WTC11 (cell line): ENCODE results near the gene STK10. TPM values are rescaled to one million over a fixed set of nuclear protein-coding genes. Genes with fewer than 3 reads are reported as not detected.

Experiments used
- ATAC-seq: fragments of 200-7000 bp; cut with Tn5 transposase; 2 replicates; pipeline ENCODE4 v1.10.0; 2021; ENCODE audit warnings: mild to moderate bottlenecking, moderate library complexity
- CTCF ChIA-PET: fragments of 300-600 bp; sonication (Branson Sonifier 250); formaldehyde crosslinking; loops from one replicate; lab custom pipeline; 2021; ENCODE audit warnings: antibody characterized with exemption; lab: Charles Lee
- POLR2A ChIA-PET: fragments of 350-600 bp; sonication (Branson Sonifier 250); formaldehyde crosslinking; loops from one replicate; lab custom pipeline; 2021; ENCODE audit warnings: antibody characterized with exemption; lab: Charles Lee
- DNase-seq: peaks from one replicate; pipeline ENCODE4 v3.0.0; 2021; ENCODE audit warnings: low spot score
- H3K27ac Mint-ChIP-seq: 2 replicates; pipeline ENCODE4 v1.8.0; 2021; ENCODE audit warnings: mixed read lengths
- H3K27me3 Mint-ChIP-seq: 2 replicates; pipeline ENCODE4 v1.8.0; 2021; ENCODE audit warnings: low read depth, mild to moderate bottlenecking, moderate library complexity, mixed read lengths
- H3K36me3 Mint-ChIP-seq: 2 replicates; pipeline ENCODE4 v1.8.0; 2021; ENCODE audit warnings: mixed read lengths
- H3K4me1 Mint-ChIP-seq: 2 replicates; pipeline ENCODE4 v1.8.0; 2022; ENCODE audit warnings: mixed read lengths
- H3K4me3 Mint-ChIP-seq: 2 replicates; pipeline ENCODE4 v1.8.0; 2021; ENCODE audit warnings: mild to moderate bottlenecking, moderate library complexity, mixed read lengths
- H3K9me3 Mint-ChIP-seq: 2 replicates; pipeline ENCODE4 v1.8.0; 2021; ENCODE audit warnings: mixed read lengths
- FOXJ3 ChIP-seq: sonication (generic); formaldehyde crosslinking; IDR thresholded peaks from 2 replicates; pipeline ENCODE4 v1.9.0; 2021; ENCODE audit warnings: missing genetic modification reagents, mild to moderate bottlenecking, borderline replicate concordance
- FOXP1 ChIP-seq: sonication (generic); formaldehyde crosslinking; IDR thresholded peaks from 2 replicates; pipeline ENCODE4 v1.8.0; 2022; ENCODE audit warnings: missing genetic modification reagents, mild to moderate bottlenecking, moderate library complexity, borderline replicate concordance
- GABPB1 ChIP-seq: sonication (generic); formaldehyde crosslinking; IDR thresholded peaks from 2 replicates; pipeline ENCODE4 v1.8.1; 2023; ENCODE audit warnings: mild to moderate bottlenecking, missing genetic modification reagents
- MYBL2 ChIP-seq: sonication (generic); formaldehyde crosslinking; IDR thresholded peaks from 2 replicates; pipeline ENCODE4 v1.8.1; 2023; ENCODE audit warnings: mild to moderate bottlenecking, moderate library complexity, missing genetic modification reagents
- NFATC4 ChIP-seq: fragments of 250-450 bp; sonication (Bioruptor Pico); IDR thresholded peaks from 2 replicates; pipeline ENCODE4 v1.9.0; 2021; ENCODE audit warnings: mild to moderate bottlenecking
- NR1H2 ChIP-seq: sonication (generic); formaldehyde crosslinking; IDR thresholded peaks from 2 replicates; pipeline ENCODE4 v1.9.0; 2021; ENCODE audit warnings: mild to moderate bottlenecking, moderate library complexity, missing genetic modification reagents
- RELA ChIP-seq: sonication (generic); formaldehyde crosslinking; IDR thresholded peaks from 2 replicates; pipeline ENCODE4 v1.8.1; 2022; ENCODE audit warnings: missing genetic modification reagents, mild to moderate bottlenecking, borderline replicate concordance
- SMAD4 ChIP-seq: sonication (generic); formaldehyde crosslinking; IDR thresholded peaks from 2 replicates; pipeline ENCODE4 v1.8.0; 2022; ENCODE audit warnings: mild to moderate bottlenecking, missing genetic modification reagents
- SOX15 ChIP-seq: fragments of 250-450 bp; sonication (Bioruptor Pico); IDR thresholded peaks from 2 replicates; pipeline ENCODE4 v1.9.0; 2021; ENCODE audit warnings: mild to moderate bottlenecking
- SP1 ChIP-seq: sonication (generic); formaldehyde crosslinking; conservative IDR thresholded peaks from 2 replicates; pipeline ENCODE4 v1.8.1; 2022; ENCODE audit warnings: missing genetic modification reagents
- TCF7 ChIP-seq: sonication (generic); formaldehyde crosslinking; IDR thresholded peaks from 2 replicates; pipeline ENCODE4 v1.8.0; 2022; ENCODE audit warnings: mild to moderate bottlenecking, low read depth, missing genetic modification reagents, moderate library complexity
- ZNF416 ChIP-seq: fragments of 250-450 bp; sonication (Bioruptor Pico); IDR thresholded peaks from 2 replicates; pipeline ENCODE4 v1.9.0; 2021; ENCODE audit warnings: mild to moderate bottlenecking, inconsistent platforms
- total RNA-seq: library from RNA; stranded (reverse); gene quantifications from 3 replicates; pipeline ENCODE4 v1.2.3, GENCODE V29; 2021
- TF ChIP-seq, protein P1 (sequence below): fragments of 250-450 bp; sonication (Bioruptor Pico); IDR thresholded peaks from 2 replicates; pipeline ENCODE4 v1.9.0; 2021; ENCODE audit warnings: mild to moderate bottlenecking
- TF ChIP-seq, protein P2 (sequence below): fragments of 250-450 bp; sonication (Bioruptor Pico); IDR thresholded peaks from 2 replicates; pipeline ENCODE4 v1.8.0; 2021; ENCODE audit warnings: mild to moderate bottlenecking
- TF ChIP-seq, protein P3 (sequence below): sonication (generic); formaldehyde crosslinking; IDR thresholded peaks from 2 replicates; pipeline ENCODE4 v1.8.1; 2023; ENCODE audit warnings: mild to moderate bottlenecking, missing genetic modification reagents, borderline replicate concordance
- TF ChIP-seq, protein P4 (sequence below): fragments of 250-450 bp; sonication (Bioruptor Pico); IDR thresholded peaks from 2 replicates; pipeline ENCODE4 v1.9.0; 2021; ENCODE audit warnings: mild to moderate bottlenecking
- TF ChIP-seq, protein P5 (sequence below): sonication (generic); formaldehyde crosslinking; IDR thresholded peaks from 2 replicates; pipeline ENCODE4 v1.8.1; 2022; ENCODE audit warnings: mild to moderate bottlenecking, moderate library complexity, missing genetic modification reagents
- TF ChIP-seq, protein P6 (sequence below): sonication (generic); formaldehyde crosslinking; IDR thresholded peaks from 2 replicates; pipeline ENCODE4 v1.8.1; 2023; ENCODE audit warnings: mild to moderate bottlenecking, moderate library complexity, missing genetic modification reagents
- TF ChIP-seq, protein P7 (sequence below): sonication (generic); formaldehyde crosslinking; IDR thresholded peaks from 2 replicates; pipeline ENCODE4 v1.8.1; 2023; ENCODE audit warnings: mild to moderate bottlenecking, missing genetic modification reagents, moderate library complexity
- TF ChIP-seq, protein P8 (sequence below): sonication (generic); formaldehyde crosslinking; IDR thresholded peaks from 2 replicates; pipeline ENCODE4 v1.8.1; 2023; ENCODE audit warnings: mild to moderate bottlenecking, missing genetic modification reagents, moderate library complexity

Gene STK10
- total RNA-seq, 1 experiment from 2014 or later, result 20.5 TPM

DNA sequence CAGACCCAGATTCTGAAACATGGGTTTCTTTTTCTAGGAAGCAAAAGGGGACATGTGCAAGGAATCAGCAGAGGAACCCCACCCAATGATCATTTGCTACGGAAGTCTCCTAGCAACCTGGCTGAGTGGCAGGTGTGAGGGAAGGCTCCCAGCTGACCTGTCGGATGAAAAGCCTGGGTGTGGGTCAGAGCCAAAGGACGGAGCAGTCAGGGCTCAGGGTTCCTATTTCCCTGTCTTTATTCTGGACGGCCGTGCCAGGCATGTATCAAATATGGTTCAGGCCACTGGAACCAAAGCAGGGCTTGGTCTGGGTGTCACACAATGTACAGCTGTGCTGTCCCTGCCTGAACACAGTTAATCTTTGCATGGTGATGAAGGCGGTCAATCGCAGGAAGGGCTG is 20.1 kb downstream of the STK10 start:
- ATAC-seq, result no peak
- Mint-ChIP-seq H3K4me1 (no peaks in the 10 kb centered on the region), H3K9me3 (no peaks in the 10 kb centered on the region), H3K36me3 (no peaks in the 10 kb centered on the region; the same call in 1 of the 2 replicates), H3K27me3 (no peaks in the 10 kb centered on the region), H3K4me3 (no peak overlapping the region), H3K27ac (0 out of 2 replicates have a peak overlapping the region, but pooled peaks have one; percentile 29)
- ChIA-PET POLR2A (no interaction called here), CTCF (interaction anchor here (1.0 to 1.8 kb wide), 4 partner anchors 19 to 109 kb away, joined by 3 to 6 read pairs (median 3); partner anchors contain the start of gene STK10)
- no peak for TF ChIP-seq SOX15 (CRISPR knock-in tag)
- TF ChIP-seq, protein P1, sequence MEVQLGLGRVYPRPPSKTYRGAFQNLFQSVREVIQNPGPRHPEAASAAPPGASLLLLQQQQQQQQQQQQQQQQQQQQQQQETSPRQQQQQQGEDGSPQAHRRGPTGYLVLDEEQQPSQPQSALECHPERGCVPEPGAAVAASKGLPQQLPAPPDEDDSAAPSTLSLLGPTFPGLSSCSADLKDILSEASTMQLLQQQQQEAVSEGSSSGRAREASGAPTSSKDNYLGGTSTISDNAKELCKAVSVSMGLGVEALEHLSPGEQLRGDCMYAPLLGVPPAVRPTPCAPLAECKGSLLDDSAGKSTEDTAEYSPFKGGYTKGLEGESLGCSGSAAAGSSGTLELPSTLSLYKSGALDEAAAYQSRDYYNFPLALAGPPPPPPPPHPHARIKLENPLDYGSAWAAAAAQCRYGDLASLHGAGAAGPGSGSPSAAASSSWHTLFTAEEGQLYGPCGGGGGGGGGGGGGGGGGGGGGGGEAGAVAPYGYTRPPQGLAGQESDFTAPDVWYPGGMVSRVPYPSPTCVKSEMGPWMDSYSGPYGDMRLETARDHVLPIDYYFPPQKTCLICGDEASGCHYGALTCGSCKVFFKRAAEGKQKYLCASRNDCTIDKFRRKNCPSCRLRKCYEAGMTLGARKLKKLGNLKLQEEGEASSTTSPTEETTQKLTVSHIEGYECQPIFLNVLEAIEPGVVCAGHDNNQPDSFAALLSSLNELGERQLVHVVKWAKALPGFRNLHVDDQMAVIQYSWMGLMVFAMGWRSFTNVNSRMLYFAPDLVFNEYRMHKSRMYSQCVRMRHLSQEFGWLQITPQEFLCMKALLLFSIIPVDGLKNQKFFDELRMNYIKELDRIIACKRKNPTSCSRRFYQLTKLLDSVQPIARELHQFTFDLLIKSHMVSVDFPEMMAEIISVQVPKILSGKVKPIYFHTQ (CRISPR knock-in tag), result no peak
- TF ChIP-seq MYBL2, result no peak
- no peak for TF ChIP-seq GABPB1 (CRISPR knock-in tag)
- no peak for TF ChIP-seq NFATC4 (CRISPR knock-in tag)
- no peak for TF ChIP-seq SMAD4 (CRISPR knock-in tag)
- TF ChIP-seq, protein P2, sequence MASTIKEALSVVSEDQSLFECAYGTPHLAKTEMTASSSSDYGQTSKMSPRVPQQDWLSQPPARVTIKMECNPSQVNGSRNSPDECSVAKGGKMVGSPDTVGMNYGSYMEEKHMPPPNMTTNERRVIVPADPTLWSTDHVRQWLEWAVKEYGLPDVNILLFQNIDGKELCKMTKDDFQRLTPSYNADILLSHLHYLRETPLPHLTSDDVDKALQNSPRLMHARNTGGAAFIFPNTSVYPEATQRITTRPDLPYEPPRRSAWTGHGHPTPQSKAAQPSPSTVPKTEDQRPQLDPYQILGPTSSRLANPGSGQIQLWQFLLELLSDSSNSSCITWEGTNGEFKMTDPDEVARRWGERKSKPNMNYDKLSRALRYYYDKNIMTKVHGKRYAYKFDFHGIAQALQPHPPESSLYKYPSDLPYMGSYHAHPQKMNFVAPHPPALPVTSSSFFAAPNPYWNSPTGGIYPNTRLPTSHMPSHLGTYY (CRISPR knock-in tag), result no peak
- TF ChIP-seq, protein P3, sequence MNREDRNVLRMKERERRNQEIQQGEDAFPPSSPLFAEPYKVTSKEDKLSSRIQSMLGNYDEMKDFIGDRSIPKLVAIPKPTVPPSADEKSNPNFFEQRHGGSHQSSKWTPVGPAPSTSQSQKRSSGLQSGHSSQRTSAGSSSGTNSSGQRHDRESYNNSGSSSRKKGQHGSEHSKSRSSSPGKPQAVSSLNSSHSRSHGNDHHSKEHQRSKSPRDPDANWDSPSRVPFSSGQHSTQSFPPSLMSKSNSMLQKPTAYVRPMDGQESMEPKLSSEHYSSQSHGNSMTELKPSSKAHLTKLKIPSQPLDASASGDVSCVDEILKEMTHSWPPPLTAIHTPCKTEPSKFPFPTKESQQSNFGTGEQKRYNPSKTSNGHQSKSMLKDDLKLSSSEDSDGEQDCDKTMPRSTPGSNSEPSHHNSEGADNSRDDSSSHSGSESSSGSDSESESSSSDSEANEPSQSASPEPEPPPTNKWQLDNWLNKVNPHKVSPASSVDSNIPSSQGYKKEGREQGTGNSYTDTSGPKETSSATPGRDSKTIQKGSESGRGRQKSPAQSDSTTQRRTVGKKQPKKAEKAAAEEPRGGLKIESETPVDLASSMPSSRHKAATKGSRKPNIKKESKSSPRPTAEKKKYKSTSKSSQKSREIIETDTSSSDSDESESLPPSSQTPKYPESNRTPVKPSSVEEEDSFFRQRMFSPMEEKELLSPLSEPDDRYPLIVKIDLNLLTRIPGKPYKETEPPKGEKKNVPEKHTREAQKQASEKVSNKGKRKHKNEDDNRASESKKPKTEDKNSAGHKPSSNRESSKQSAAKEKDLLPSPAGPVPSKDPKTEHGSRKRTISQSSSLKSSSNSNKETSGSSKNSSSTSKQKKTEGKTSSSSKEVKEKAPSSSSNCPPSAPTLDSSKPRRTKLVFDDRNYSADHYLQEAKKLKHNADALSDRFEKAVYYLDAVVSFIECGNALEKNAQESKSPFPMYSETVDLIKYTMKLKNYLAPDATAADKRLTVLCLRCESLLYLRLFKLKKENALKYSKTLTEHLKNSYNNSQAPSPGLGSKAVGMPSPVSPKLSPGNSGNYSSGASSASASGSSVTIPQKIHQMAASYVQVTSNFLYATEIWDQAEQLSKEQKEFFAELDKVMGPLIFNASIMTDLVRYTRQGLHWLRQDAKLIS (CRISPR knock-in tag), result no peak
- TF ChIP-seq, protein P4, sequence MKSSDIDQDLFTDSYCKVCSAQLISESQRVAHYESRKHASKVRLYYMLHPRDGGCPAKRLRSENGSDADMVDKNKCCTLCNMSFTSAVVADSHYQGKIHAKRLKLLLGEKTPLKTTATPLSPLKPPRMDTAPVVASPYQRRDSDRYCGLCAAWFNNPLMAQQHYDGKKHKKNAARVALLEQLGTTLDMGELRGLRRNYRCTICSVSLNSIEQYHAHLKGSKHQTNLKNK (CRISPR knock-in tag), result no peak
- no peak for TF ChIP-seq FOXP1 (CRISPR knock-in tag)
- TF ChIP-seq ZNF416, result no peak
- TF ChIP-seq, protein P5, sequence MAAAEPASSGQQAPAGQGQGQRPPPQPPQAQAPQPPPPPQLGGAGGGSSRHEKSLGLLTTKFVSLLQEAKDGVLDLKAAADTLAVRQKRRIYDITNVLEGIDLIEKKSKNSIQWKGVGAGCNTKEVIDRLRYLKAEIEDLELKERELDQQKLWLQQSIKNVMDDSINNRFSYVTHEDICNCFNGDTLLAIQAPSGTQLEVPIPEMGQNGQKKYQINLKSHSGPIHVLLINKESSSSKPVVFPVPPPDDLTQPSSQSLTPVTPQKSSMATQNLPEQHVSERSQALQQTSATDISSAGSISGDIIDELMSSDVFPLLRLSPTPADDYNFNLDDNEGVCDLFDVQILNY (CRISPR knock-in tag), result no peak
- TF ChIP-seq FOXJ3, result no peak
- TF ChIP-seq NR1H2, result no peak
- TF ChIP-seq SP1 (CRISPR knock-in tag), result no peak
- no peak for TF ChIP-seq TCF7 (CRISPR knock-in tag)
- TF ChIP-seq RELA (CRISPR knock-in tag), result no peak
- TF ChIP-seq, protein P6, sequence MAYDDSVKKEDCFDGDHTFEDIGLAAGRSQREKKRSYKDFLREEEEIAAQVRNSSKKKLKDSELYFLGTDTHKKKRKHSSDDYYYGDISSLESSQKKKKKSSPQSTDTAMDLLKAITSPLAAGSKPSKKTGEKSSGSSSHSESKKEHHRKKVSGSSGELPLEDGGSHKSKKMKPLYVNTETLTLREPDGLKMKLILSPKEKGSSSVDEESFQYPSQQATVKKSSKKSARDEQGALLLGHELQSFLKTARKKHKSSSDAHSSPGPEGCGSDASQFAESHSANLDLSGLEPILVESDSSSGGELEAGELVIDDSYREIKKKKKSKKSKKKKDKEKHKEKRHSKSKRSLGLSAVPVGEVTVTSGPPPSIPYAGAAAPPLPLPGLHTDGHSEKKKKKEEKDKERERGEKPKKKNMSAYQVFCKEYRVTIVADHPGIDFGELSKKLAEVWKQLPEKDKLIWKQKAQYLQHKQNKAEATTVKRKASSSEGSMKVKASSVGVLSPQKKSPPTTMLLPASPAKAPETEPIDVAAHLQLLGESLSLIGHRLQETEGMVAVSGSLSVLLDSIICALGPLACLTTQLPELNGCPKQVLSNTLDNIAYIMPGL (CRISPR knock-in tag), result no peak
- TF ChIP-seq, protein P7, sequence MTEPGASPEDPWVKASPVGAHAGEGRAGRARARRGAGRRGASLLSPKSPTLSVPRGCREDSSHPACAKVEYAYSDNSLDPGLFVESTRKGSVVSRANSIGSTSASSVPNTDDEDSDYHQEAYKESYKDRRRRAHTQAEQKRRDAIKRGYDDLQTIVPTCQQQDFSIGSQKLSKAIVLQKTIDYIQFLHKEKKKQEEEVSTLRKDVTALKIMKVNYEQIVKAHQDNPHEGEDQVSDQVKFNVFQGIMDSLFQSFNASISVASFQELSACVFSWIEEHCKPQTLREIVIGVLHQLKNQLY, result no peak
- TF ChIP-seq, protein P8, sequence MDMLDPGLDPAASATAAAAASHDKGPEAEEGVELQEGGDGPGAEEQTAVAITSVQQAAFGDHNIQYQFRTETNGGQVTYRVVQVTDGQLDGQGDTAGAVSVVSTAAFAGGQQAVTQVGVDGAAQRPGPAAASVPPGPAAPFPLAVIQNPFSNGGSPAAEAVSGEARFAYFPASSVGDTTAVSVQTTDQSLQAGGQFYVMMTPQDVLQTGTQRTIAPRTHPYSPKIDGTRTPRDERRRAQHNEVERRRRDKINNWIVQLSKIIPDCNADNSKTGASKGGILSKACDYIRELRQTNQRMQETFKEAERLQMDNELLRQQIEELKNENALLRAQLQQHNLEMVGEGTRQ (CRISPR knock-in tag), result no peak
- DNase-seq, result no peak
